Calu3 (cell line): Measurements from ENCODE around the gene GCLC. TPM values are rescaled to one million over a fixed set of nuclear protein-coding genes. Genes with fewer than 3 reads are reported as not detected.

Experiments
- BruUV-seq: library from RNA; stranded (reverse); fragments of 400-500 nt; replicated peaks from 2 replicates; lab custom pipeline; 2021; lab: Mats Ljungman, UMichigan
- CTCF ChIA-PET: fragments of 300-600 bp; sonication (Branson Sonifier 250); formaldehyde crosslinking; loops from one replicate; lab custom pipeline; 2022; ENCODE audit warnings: antibody characterized with exemption; lab: Charles Lee
- DNase-seq: peaks from one replicate; pipeline ENCODE4 v3.0.0; 2022
- H3K27ac Mint-ChIP-seq: one replicate; pipeline ENCODE4 v1.8.0; 2022; ENCODE audit warnings: mixed read lengths; ENCODE audit not compliant: unreplicated experiment
- H3K27me3 Mint-ChIP-seq: one replicate; pipeline ENCODE4 v1.8.0; 2022; ENCODE audit warnings: mixed read lengths; ENCODE audit not compliant: unreplicated experiment
- H3K36me3 Mint-ChIP-seq: one replicate; pipeline ENCODE4 v1.8.0; 2022; ENCODE audit warnings: mild to moderate bottlenecking, moderate library complexity, mixed read lengths; ENCODE audit not compliant: insufficient read depth, unreplicated experiment
- H3K4me1 Mint-ChIP-seq: one replicate; pipeline ENCODE4 v1.8.0; 2022; ENCODE audit warnings: mild to moderate bottlenecking, low read depth, mixed read lengths; ENCODE audit not compliant: unreplicated experiment
- H3K4me3 Mint-ChIP-seq: one replicate; pipeline ENCODE4 v1.8.0; 2022; ENCODE audit warnings: mild to moderate bottlenecking, low read depth, moderate library complexity, mixed read lengths; ENCODE audit not compliant: unreplicated experiment
- H3K9me3 Mint-ChIP-seq: one replicate; pipeline ENCODE4 v1.8.0; 2022; ENCODE audit warnings: low read depth, mixed read lengths; ENCODE audit not compliant: unreplicated experiment
- CTCF ChIP-seq: fragments of 200-600 bp; IDR thresholded peaks from one replicate; pipeline ENCODE4 v1.8.0; 2022; ENCODE audit warnings: antibody characterized with exemption; ENCODE audit not compliant: unreplicated experiment
- intact Hi-C: fragments of 100-400 bp; cut with micrococcal nuclease; formaldehyde crosslinking; loops from one replicate; pipeline ENCODE4 v1.10.0; 2022; ENCODE audit not compliant: unreplicated experiment
- total RNA-seq: library from RNA; stranded (reverse); gene quantifications from 2 replicates; pipeline ENCODE4 v1.2.3, GENCODE V29; 2022

Gene GCLC
- total RNA-seq, 1 experiment from 2014 or later, result 45.7 TPM

GRCh38 chr6:53501432-53501831, 43.5 kb downstream of the GCLC start:
- Mint-ChIP-seq H3K27me3 (no peaks in the 10 kb centered on the region), H3K4me1 (peaks cover 17% of the 10 kb centered on the region), H3K4me3 (no peak overlapping the region), H3K36me3 (peaks cover 36% of the 10 kb centered on the region), H3K9me3 (no peaks in the 10 kb centered on the region), H3K27ac (no peak overlapping the region)
- no peak for TF ChIP-seq CTCF
- CTCF ChIA-PET, result no interaction called here
- no TSS peak for BruUV-seq
- intact Hi-C loops, result no loop called here
- DNase-seq, result no peak

GRCh38 chr6:53500095-53500494, 44.8 kb downstream of the GCLC start:
- Mint-ChIP-seq H3K27ac (no peak overlapping the region), H3K9me3 (no peaks in the 10 kb centered on the region), H3K4me3 (no peak overlapping the region), H3K36me3 (peaks cover 28% of the 10 kb centered on the region), H3K4me1 (peaks cover 20% of the 10 kb centered on the region), H3K27me3 (no peaks in the 10 kb centered on the region)
- BruUV-seq, result no TSS peak
- CTCF ChIA-PET, result interaction anchor here (0.5 kb wide), 1 partner anchor 234 kb away, joined by 4 read pairs; no protein-coding TSS in a partner anchor
- no peak for DNase-seq
- intact Hi-C loops, result no loop called here
- no peak for TF ChIP-seq CTCF

GRCh38 chr6:53499094-53499493, 45.8 kb downstream of the GCLC start:
- CTCF ChIA-PET, result interaction anchor here (0.9 kb wide), 1 partner anchor 295 kb away, joined by 4 read pairs; no protein-coding TSS in a partner anchor
- no TSS peak for BruUV-seq
- intact Hi-C loops, result loop anchor here (5.0 kb wide), 1 partner anchor 43 kb away; no protein-coding TSS in a partner anchor
- H3K4me3 Mint-ChIP-seq, result no peak overlapping the region
- peaks cover 23% of the 10 kb centered on the region for H3K36me3 Mint-ChIP-seq
- no peaks in the 10 kb centered on the region for H3K9me3 Mint-ChIP-seq
- no peaks in the 10 kb centered on the region for H3K27me3 Mint-ChIP-seq
- TF ChIP-seq CTCF, result no peak
- peaks cover 20% of the 10 kb centered on the region for H3K4me1 Mint-ChIP-seq
- H3K27ac Mint-ChIP-seq, result no peak overlapping the region
- no peak for DNase-seq

- no TSS peak for BruUV-seq
- Mint-ChIP-seq H3K4me1 (peaks cover 20% of the 10 kb centered on the region), H3K27me3 (no peaks in the 10 kb centered on the region), H3K27ac (no peak overlapping the region), H3K36me3 (peaks cover 19% of the 10 kb centered on the region), H3K4me3 (no peak overlapping the region), H3K9me3 (no peaks in the 10 kb centered on the region)
- intact Hi-C loops, result loop anchor here (5.0 kb wide), 1 partner anchor 44 kb away; no protein-coding TSS in a partner anchor
- DNase-seq, result no peak
- CTCF ChIA-PET, result interaction anchor here (0.9 kb wide), 1 partner anchor 295 kb away, joined by 4 read pairs; no protein-coding TSS in a partner anchor
- no peak for TF ChIP-seq CTCF
Measured at GRCh38 chr6:53498649-53499048, 46.3 kb downstream of the GCLC start.
